ENCODE results near the gene RAD51D. TPM values are rescaled to one million over a fixed set of nuclear protein-coding genes. Genes with fewer than 3 reads are reported as not detected.
"Not testable (repeated sequence)": the region's sequence is repeated elsewhere in the genome, so short reads cannot be mapped to it uniquely, and the experiment has no call there.

The RAD51D gene
- total RNA-seq, 1 donor from 2014 or later = 31.1 TPM

DNA sequence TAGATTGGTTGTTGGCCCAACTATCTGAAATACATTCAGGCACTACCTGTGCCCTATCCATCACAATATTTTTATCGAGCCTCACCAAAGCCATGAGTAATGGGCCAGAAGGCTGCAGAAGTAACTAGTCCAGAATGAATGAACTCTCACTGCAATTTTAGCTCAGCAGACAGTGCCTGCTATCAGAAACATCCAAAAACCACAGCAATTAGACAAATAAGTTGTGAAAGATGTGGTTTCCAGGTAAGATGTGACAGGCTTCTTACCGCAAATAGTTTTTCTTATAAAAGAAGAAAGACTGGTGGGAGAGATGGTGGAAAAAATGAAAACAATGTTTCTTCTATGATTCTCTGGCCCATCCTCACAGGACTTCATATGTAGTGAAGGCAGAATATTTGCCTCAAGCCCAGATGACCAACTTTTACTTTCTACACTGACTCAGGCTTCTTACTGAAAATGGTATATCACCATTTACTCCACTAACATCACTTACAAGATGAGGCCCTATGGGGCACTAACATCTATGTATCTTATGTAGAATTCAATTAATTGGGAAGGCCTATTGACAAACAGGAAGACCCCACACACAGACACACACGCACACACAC, 46.4 kb downstream of the RAD51D start:
- intact Hi-C loops (cut with micrococcal nuclease) = loop anchor here (1.0 kb wide), 2 partner anchors 8 to 10 kb away; partner anchors contain the start of gene RFFL

DNA sequence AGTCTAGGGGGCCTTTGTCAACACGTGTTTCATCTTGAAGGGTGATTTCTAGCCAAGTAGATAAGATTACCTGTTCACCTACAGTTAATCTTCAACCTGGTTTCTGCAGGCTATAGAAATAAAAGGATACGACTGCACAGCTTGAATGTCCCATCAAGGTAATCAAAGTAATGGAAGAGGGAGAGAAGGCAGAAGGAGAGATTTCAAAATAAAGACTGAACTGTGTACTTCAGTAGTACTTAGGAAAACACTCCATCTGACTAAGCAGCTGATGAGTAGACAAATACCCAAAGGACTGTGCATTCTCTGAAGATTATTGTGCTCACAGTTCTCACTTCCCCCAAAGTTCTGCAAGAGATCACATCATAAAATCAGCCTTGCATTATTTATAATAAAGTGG, 50.3 kb downstream of the RAD51D start:
- intact Hi-C loops (cut with micrococcal nuclease) = no loop called here

DNA sequence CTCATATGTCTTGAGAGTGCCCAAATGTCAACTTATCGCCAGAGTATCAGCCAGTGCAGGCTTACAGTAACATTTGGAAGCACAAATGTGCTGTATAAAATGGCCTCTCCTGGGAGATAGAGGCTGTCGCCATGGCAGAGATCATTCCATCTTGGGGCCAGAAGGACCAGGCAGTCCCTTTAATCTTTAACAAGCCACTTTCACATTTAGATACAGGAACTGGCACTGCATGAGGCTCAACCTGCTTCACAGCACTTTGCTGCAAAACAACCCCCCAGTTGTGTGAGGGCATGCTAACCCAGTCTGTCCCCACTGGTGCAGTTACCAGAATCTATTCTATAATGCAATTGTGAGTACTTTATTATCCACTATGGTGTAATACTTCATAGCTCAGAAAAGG, 51.4 kb downstream of the RAD51D start:
- intact Hi-C loops (cut with micrococcal nuclease) = no loop called here

DNA sequence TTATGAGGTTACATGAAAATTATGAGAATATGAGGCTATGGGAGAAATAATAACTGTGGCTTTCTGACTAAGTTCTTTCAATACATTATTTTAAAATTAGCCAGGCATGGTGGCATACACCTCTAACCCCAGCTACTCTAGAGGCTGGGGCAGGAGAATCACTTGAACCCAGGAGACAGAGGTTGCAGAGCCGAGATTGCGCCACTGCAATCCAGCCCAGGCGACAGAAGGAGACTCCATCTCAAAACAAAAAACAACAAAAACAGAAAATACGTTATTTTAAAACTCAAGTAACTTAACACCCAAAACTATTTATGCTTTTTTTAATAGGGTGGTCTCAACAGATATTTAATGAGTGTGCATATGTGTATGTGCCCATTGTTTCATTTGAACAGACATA, 53.8 kb downstream of the RAD51D start:
- intact Hi-C loops (cut with micrococcal nuclease) = no loop called here

DNA sequence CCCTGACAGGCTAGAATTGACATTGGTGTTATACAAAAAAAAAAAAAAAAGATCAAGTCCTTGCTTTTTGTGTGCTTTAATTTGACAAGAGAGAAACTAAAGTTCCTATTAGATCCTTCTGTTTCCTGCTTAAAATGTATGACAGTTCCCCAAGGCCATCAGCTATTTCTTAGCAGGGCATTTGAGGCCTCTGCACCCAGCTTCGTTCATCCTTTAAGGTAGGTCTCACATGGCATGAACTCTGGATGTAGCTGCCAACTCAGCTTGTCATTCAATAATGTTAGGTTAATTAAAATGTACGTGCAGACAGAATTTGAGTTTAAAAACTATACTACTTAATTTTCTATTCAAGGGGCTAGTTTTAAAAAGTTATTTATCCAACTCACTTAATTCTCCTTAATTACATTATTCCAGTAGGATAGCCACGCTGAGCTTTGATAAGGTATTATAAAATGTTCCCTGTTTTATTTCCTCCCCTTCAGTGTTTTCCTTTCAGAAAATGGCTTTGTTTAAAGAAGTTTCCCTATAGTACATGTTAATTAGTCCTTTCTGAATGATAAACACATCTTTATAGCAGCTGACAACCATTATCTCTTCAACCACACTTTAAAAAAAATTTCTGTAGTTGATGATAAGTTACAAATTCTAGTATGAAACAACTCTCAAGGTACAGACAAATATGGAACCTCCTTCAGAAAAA, 55.0 kb downstream of the RAD51D start:
- intact Hi-C loops (cut with micrococcal nuclease) = loop anchor here (5.0 kb wide), 1 partner anchor 473 kb away; the partner anchor contains the start of gene SLFN12L

DNA sequence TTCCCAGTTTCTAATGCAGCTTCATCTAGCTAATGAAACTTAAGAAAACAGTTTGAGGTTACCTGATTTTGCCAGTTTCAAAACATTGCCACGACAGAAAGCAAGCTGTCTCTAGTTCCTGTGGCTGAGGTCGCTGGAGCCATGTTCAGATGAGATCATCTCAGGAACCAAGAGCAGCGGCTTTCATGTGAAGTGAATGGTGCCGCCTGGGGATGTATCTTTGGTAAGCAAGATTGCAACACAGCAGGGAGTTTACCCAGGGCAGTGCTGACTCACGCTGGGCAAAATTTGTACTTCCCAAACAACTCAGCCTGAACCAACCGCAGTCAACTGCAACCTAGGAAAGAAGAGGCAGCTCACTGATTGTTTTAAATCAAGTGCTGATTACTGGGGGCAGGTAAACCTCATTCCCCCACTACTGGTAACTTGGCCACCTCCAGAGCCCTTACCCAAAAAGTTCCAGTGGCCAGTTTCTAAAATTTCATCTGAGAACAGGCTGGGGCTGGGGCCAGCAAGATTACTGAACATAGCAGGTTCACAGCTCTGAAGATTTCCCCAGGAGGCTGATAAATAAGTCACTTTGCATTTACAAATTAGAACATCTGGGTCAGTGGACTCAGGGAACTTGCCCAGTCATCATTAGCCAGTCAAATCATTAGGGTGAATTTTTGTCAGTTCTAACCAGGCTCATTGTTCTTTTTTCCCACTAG, 56.0 kb downstream of the RAD51D start, which contains the start of gene RFFL:
RFFL (minus strand) TSS at position 194 of the 710 bp plus-strand sequence. CDS start 37,154 bp downstream, outside the sequence.
- intact Hi-C loops (cut with micrococcal nuclease) = loop anchor here (1.0 to 5.0 kb wide), 11 partner anchors 10 to 523 kb away; partner anchors contain the start of genes AP2B1, RAD51D and SLFN12L

DNA sequence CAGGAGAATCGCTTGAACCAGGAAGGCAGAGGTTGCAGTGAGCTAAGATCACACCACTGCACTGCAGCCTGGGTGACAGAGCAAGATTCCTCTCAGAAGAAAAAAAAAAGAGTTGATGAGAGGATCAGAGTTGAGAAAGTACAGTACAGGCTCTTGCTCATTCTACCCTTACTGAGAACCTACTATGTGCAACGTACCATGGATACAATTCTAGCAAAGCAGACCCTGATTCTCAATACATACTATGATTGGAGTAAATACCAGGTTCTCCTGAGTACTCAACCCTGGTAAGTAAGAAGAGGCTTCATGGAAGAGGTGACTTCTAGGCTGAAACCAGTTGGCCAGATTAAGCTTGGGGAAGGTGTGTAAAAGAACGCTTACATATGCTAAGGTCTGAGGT, 57.4 kb downstream of the RAD51D start:
- intact Hi-C loops (cut with micrococcal nuclease) = loop anchor here (2.0 to 5.0 kb wide), 4 partner anchors 18 to 524 kb away; partner anchors contain the start of genes AP2B1, RAD51D and SLFN12L

DNA sequence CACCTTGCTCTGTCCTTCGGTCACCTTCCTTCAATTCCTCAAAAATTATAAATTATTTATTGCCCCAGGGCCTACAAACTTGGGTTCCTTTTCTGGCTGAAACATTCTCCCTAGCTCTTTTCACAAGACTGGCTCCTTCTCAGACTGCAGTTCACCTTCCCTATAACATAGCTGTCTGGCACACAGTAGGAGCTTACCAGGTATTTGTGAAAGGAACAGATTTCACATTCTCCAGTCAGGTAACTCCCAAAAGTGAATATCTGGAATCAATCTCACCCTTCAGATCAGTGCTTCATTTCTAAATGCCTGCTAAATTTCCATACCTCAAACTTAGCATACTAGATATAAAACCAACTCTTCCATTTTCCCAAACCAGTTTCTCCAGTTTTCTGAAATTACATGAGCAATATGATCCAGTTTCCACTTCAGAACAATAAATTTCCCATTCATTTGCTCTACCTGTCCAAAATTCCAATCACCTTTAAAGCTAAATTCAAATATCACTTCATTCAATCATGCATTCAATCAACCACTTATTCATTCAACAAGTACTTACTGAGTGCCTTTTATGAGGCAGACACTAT, 62.2 kb downstream of the RAD51D start:
- intact Hi-C loops (cut with micrococcal nuclease) = no loop called here

DNA sequence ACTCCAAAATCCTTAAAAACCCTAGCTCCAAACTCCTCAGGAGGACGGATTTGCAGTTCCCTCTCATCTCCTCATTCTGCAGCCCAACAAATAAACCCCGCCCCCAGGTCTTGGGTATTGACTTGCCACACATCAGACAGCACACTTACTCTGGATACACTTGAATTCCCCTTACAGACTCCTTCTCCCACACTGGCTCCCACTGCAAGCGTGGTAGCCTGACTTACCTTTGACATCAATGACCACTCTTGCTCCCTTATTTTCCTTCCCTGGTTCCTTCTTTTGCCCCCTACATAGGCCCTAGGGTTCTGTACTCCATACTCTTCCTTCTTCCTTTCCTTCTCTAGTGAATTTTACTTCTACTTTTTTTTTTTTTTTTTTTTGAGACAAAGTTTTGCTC, 63.6 kb downstream of the RAD51D start:
- intact Hi-C loops (cut with micrococcal nuclease) = no loop called here

DNA sequence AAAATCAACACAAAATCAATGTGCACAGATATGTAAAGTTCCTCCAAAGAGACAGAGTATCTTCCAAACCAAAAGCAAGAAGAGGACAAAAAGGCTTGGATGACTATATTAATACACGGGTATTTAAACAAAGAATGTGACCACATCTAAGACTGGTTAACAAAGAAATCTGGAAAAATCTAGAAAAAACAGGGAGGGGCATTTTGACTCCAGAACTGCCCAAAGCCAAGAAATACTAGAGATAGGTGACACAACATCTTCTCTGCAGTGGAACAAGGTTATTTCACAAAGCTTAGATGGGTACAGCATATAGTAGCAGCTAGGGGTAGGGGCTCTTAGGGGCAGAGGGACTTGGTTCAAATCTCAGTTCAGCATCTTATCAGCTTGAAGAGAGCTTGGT, 66.5 kb downstream of the RAD51D start:
- intact Hi-C loops (cut with micrococcal nuclease) = loop anchor here (5.0 kb wide), 1 partner anchor 676 kb away; no protein-coding TSS in a partner anchor

DNA sequence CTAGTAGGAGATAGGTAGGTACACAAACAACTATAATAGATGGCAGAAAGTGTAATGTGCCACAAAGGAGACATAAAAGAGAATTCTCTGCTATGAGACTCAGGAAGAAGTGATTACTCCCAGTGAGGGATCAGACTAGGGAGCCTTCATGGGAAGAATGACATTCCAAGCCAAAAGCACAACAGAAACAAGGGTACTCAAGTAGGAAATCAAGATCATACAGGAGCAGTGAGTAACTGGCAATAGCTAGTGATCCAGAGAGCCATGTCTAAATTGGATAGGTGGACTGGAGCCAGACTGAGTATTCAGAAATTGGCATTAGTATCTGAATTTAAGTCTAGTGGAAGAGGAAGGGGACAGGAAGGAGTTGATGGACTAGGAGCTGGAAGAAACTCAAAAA, 66.9 kb downstream of the RAD51D start:
- intact Hi-C loops (cut with micrococcal nuclease) = loop anchor here (5.0 kb wide), 1 partner anchor 675 kb away; no protein-coding TSS in a partner anchor

DNA sequence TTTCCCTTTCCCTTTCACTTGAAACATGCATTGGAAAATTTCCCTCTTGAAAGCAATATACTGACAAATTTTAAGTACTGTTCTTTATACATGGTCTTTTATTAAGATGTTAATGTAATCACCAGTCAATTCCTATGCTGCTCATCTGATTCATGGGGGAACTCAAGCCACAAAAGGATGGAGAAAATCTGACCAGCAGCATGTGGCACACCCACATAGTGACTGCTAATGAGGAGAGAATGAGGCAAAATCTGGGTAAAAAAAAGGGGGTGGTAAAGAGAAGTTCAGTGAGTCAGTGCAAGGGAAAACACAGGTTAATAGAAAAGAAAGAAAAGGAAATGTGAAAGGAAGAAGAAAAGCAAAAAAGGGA, 67.4 kb downstream of the RAD51D start:
- intact Hi-C loops (cut with micrococcal nuclease) = loop anchor here (5.0 kb wide), 1 partner anchor 675 kb away; no protein-coding TSS in a partner anchor

DNA sequence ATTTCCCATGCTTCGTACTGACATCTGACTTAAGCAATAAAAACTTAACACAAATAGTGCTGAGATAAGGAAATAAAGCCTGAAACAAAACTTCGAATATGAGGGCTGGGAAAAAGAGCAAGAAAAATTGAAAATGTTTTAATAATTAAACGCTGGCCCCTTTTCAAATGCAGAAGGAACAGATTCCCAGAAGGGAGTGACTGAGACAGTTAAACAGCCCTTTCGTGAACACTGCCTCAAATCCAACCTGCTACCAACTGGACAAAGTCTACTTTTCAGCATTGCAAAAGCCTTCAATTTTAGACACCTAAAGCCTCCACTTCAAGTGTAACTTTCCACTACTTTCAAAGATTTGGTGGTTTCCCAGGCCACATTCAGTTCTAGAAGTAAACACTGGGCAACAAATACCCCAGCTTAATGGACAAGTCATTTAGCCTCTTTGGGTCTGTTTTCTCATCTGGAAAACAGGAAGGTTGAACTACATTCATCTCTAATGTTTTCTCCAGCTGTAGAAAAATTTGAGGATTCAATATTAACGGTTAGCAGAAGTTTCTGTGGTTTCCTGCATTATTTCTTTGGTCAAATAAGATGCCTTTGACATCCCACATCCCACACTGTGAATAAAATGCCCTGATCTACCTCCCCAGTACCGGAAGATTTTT, 68.0 kb downstream of the RAD51D start:
- intact Hi-C loops (cut with micrococcal nuclease) = loop anchor here (1.0 to 5.0 kb wide), 4 partner anchors 12 to 674 kb away; partner anchors contain the start of gene RFFL

DNA sequence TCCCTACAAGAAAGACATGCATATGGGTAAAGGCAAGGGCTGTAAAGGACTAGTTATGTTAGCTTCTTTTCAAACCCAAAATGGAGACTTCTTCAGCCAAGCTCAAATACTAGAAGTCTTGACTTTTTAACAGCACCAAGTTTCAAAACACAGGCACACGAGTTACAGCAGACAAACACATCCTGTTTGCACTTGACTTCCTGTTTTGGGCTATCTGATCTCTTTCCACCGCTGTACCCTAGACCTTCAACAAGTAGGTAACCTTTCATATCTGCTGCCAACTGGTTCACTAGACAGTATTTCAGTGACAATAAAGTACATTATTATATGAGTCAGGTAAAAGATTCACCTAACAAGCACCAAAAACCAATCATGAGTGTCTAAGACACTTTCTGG, 68.5 kb downstream of the RAD51D start:
- intact Hi-C loops (cut with micrococcal nuclease) = loop anchor here (1.0 to 5.0 kb wide), 4 partner anchors 12 to 674 kb away; partner anchors contain the start of gene RFFL

DNA sequence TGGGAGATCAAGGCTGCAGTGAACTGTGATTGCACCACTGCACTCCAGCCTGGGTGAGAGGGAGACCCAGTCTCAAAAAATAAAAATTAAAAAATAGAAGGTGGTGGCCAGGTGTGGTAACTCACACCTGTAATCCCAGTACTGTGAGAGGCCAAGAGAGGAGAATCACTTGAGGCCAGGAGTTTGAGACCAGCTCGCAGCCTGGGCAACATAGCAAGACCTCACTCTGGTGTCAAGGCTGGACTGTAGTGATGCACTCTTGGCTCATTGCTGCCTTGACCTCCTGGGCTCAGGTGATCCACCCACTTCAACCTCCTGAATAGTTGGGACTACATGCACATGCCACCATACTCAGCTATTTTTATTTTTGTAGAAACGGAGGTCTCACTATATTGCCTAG, 69.5 kb downstream of the RAD51D start:
- intact Hi-C loops (cut with micrococcal nuclease) = loop anchor here (5.0 kb wide), 1 partner anchor 673 kb away; no protein-coding TSS in a partner anchor

DNA sequence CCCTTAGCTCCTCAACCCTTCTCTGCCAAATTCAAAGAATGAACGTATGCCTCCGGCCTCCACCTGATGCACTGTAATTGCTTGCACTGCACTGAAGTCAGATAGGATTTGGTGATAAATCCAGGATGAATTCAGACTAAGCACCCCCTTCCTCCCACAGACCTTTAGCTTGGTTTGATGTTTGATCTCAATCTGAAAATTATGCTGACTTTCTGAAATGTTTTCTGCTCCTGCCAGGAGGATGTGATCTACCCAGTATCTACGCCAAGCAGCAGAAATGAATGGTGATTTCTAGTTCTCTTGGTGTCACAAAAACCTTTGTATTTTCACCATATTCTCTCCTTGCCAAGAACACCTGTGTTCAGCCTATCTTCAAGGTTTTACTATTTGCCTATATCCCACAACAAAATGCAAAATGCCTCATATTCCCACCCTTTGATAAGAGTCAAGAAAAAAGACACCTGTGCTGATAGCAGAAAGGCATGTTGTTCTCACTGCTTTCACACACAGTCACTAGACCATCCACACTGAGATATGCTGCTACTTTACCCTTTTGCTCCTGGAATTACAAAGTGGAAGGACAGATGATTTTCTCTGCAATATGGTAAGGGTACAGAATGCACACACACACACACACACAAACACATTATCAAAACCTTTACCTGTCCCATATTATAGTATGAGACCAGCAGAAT, 70.8 kb downstream of the RAD51D start:
- intact Hi-C loops (cut with micrococcal nuclease) = no loop called here

DNA sequence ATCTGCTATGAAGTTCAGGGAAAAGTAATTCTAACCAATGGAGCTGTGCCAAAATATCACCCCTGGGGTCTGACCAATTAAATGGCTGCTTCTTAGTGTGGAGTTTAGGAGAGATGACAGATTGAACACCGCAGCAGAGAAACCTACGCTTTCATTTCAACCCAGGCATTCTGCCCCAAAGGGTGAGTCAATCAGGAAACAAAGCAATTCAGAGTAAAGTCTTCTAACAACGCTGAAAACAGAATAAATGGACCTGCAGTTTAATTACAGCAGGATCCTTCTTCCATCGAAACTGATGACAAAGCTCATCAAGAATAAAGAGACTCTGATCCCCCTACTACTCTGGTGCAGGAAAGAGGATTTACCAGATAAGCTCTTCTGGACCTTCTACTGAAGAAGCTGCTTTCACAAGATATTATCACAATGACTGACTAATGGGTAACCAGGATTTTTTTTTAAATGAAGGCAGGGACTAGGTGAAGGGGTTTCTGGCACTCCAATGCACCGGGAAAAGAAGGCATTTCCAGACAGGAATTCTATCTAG, 72.8 kb downstream of the RAD51D start:
- intact Hi-C loops (cut with micrococcal nuclease) = loop anchor here (1.0 to 2.0 kb wide), 6 partner anchors 16 to 196 kb away; partner anchors contain the start of genes CCT6B, LIG3, RFFL and SLFN5

DNA sequence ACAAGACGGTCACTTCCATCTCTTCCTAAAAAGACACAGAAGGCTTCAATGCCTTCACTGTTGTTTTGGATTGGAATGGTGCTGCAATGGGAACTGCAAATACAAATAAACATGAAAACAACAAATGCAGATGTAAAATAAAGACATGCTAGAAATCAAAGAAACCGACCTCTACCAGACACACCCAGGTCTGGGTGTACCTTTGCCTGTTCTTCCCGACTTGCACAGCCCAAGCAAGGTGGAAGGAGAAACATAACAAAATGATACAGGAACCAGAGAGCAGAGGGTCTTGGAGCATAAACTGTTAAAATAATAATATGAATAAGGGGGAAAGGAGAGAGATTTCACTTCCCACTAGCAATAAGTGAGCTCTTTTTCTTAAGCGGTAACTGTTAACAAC, 73.4 kb downstream of the RAD51D start:
- intact Hi-C loops (cut with micrococcal nuclease) = loop anchor here (1.0 to 2.0 kb wide), 6 partner anchors 17 to 197 kb away; partner anchors contain the start of genes CCT6B, LIG3, RFFL and SLFN5

DNA sequence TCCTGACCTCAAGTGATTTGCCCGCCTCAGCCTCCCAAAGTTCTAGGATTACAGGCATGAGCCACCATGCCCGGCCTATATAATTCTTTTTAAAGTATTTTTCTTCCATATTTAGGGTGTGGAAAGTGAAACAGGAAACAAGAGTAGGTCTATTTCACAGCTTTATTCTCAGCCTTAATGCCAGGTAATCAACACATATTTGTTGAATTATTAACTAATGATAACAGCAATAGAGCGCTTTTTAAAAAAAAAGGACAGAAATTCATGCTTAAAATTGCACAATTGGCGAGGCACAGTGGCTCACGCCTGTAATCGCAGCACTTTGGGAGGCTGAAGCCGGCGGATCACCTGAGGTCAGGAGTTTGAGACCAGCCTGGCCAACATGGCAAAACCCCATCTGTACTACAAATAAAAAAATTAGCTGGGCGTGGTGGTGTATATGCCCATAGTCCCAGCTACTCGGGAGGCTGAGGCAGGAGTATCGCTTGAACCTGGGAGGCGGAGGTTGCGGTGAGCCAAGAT, 74.1 kb downstream of the RAD51D start:
- intact Hi-C loops (cut with micrococcal nuclease) = not testable (repeated sequence)
